Activated naive CD8-positive, alpha-beta T cell treated with anti-CD3 and anti-CD28 coated beads, Interleukin-2, amount 10 ng/mL, durations not matched to agents 7 days and 5 days (primary cell): ENCODE data around the gene INTS13. TPM values are rescaled to one million over a fixed set of nuclear protein-coding genes. Genes with fewer than 3 reads are reported as not detected.
"Not testable (repeated sequence)": the region's sequence is repeated elsewhere in the genome, so short reads cannot be mapped to it uniquely, and the experiment has no call there.

Source experiments
- ATAC-seq: fragments of 150-1000 bp; cut with Tn5 transposase; one replicate; pipeline ENCODE4 v1.10.0; 2021; ENCODE audit warnings: low read depth, moderate library complexity
- POLR2A ChIA-PET: fragments of 350-600 bp; sonication (Branson Sonifier 250); formaldehyde crosslinking; loops from one replicate; lab custom pipeline; 2021; ENCODE audit warnings: antibody characterized with exemption; lab: Charles Lee
- DNase-seq: peaks from one replicate; pipeline ENCODE4 v3.0.0; 2021
- H3K27ac Mint-ChIP-seq: one replicate; pipeline ENCODE4 v1.8.0; 2022; ENCODE audit warnings: mild to moderate bottlenecking, mixed read lengths
- H3K27me3 Mint-ChIP-seq: one replicate; pipeline ENCODE4 v1.8.0; 2022; ENCODE audit warnings: mild to moderate bottlenecking, moderate library complexity, mixed read lengths
- H3K36me3 Mint-ChIP-seq: one replicate; pipeline ENCODE4 v1.8.0; 2021; ENCODE audit warnings: mild to moderate bottlenecking, mixed read lengths
- H3K4me1 Mint-ChIP-seq: one replicate; pipeline ENCODE4 v1.8.0; 2021; ENCODE audit warnings: mixed read lengths
- H3K4me3 Mint-ChIP-seq: one replicate; pipeline ENCODE4 v1.8.0; 2022; ENCODE audit warnings: mild to moderate bottlenecking, moderate library complexity, mixed read lengths
- H3K9me3 Mint-ChIP-seq: one replicate; pipeline ENCODE4 v1.8.0; 2021; ENCODE audit warnings: mixed read lengths
- total RNA-seq, 2 experiments: library from RNA; stranded (reverse); gene quantifications; one replicate each; pipeline ENCODE4 v1.2.3, GENCODE V29; 2021

INTS13 gene, protein sequence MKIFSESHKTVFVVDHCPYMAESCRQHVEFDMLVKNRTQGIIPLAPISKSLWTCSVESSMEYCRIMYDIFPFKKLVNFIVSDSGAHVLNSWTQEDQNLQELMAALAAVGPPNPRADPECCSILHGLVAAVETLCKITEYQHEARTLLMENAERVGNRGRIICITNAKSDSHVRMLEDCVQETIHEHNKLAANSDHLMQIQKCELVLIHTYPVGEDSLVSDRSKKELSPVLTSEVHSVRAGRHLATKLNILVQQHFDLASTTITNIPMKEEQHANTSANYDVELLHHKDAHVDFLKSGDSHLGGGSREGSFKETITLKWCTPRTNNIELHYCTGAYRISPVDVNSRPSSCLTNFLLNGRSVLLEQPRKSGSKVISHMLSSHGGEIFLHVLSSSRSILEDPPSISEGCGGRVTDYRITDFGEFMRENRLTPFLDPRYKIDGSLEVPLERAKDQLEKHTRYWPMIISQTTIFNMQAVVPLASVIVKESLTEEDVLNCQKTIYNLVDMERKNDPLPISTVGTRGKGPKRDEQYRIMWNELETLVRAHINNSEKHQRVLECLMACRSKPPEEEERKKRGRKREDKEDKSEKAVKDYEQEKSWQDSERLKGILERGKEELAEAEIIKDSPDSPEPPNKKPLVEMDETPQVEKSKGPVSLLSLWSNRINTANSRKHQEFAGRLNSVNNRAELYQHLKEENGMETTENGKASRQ
- total RNA-seq: 10 to 100 TPM; 42.4 to 44.6 TPM

DNA sequence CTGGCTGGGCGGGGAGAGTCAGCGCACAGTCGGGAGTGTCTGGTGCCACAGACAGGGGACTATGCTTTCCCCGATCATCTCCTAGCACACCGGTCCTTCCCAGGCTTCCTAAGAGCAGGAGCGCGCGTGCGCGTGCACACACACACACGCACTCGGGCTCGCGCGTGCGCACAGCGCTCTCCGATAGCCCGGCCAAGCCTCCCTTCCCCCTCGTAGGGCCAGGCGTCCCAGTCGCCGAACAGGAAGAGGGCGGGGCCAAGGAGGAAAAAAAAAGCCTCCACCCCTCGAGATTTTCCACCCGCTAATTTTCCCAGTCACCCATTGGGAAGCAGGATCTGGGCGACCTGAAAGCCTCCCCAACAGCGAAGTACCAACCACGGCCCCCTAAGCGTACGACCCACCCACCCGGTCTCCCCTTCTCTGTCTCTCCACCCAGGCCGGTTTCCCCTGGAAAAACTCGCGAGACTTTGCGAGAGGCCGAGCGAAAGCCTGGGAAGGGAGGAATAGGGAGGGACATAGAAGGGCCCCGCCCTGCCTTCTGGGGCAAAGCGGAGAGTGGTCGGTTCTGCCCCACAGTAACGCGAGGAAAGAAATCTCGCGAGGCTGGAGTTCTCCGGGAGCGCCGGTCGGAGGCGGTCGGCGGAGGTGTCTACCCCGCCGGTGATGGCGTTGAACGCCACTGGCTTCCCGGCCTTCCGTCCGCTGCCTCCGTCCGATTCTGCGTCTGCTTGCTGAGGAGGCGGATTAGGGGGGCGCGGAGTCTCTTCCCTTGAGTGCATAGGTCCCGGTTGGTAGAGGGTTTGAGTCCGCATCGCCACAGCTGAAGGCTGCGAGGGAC lies at the start of gene INTS13, which contains the start of gene FGFR1OP2:
Gene INTS13, minus strand, starts transcription at position 119 of the 838 bp plus-strand sequence. CDS start 1,178 bp downstream, outside the sequence.
Gene FGFR1OP2, plus strand, starts transcription at position 608 of the 838 bp plus-strand sequence. CDS start 15,689 bp downstream, outside the sequence.
- Mint-ChIP-seq H3K9me3 (no peaks in the 10 kb centered on the region), H3K27ac (peak within 1 kb of the TSS; percentile 96), H3K4me1 (peaks cover 36% of the 10 kb centered on the region), H3K36me3 (peaks cover 29% of the 10 kb centered on the region), H3K4me3 (peak within 1 kb of the TSS; percentile 94), H3K27me3 (no peaks in the 10 kb centered on the region)
- ATAC-seq: peak; percentile 90
- peak; percentile 94 for DNase-seq
- POLR2A ChIA-PET: interaction anchor here (0.8 to 1.5 kb wide), 2 partner anchors 85 to 105 kb away, joined by 3 to 6 read pairs; partner anchors contain the start of gene ITPR2

DNA sequence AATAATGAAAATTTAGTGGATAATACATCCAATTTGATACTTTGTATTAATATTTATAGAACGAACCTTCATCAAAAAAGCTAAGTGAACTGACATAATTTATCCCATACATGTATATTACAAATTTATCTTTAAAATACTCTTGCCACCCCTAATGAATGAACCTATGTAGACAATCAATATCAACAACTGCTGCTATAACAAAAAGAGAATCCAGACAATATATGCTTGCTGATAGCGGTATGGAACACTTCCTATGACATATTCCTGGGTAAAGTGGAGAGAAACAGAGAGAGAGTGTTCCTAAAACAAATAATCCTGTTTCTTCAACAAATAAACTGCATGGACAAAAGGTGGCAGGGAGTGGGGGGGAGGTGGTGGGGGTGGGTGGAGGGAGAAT lies 45.1 kb upstream of the INTS13 start:
- Mint-ChIP-seq H3K4me3 (no peak overlapping the region), H3K36me3 (peaks cover 54% of the 10 kb centered on the region), H3K9me3 (no peaks in the 10 kb centered on the region), H3K27ac (no peak overlapping the region), H3K27me3 (no peaks in the 10 kb centered on the region), H3K4me1 (peaks cover 4% of the 10 kb centered on the region)
- ATAC-seq: no peak
- POLR2A ChIA-PET: no interaction called here
- no peak for DNase-seq

DNA sequence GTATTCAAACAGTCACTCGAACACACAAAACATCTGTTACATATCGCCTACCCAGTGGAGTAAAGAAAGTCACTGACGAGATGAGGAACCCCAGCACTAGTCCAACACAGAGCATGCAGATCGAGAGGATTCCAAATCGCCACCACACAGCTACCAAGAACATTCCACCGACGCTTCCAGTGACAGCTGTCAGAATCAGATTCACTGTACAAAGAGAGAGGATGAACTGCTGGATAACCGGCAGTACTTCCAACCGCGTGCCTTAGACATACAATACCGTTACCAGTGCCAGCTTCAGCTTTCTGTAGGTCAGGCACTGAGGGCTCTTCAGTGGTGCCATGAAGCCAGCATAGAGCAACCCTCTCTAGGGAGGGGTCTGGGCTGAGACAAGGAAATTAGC lies 42.0 kb upstream of the INTS13 start:
- no peaks in the 10 kb centered on the region for H3K9me3 Mint-ChIP-seq
- no peak for ATAC-seq
- peaks cover 6% of the 10 kb centered on the region for H3K4me1 Mint-ChIP-seq
- no peak overlapping the region for H3K27ac Mint-ChIP-seq
- H3K4me3 Mint-ChIP-seq: no peak overlapping the region
- DNase-seq: no peak
- H3K36me3 Mint-ChIP-seq: peaks cover 56% of the 10 kb centered on the region
- POLR2A ChIA-PET: no interaction called here
- no peaks in the 10 kb centered on the region for H3K27me3 Mint-ChIP-seq

DNA sequence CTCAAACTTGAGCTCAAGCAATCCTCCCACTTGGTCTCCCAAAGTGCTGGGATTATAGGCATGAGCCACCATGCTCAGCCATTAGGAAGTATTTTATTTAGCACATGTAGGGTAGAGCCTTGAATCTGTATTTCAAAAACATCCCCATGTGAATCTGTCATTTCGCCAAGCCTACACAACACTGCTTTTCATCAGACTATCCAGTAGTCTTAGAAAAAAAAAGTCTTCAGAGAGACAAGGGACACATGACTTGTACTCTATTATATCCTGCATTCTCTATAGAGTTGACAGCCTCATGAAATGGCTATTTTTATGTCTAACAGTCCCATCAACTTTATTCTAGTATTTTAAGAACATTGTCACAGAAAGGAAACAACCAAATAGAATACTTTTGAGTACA lies 41.0 kb upstream of the INTS13 start:
- Mint-ChIP-seq H3K4me1 (peaks cover 3% of the 10 kb centered on the region), H3K9me3 (no peaks in the 10 kb centered on the region), H3K36me3 (peaks cover 64% of the 10 kb centered on the region), H3K27ac (no peak overlapping the region), H3K27me3 (no peaks in the 10 kb centered on the region), H3K4me3 (no peak overlapping the region)
- POLR2A ChIA-PET: no interaction called here
- ATAC-seq: no peak
- DNase-seq: no peak

DNA sequence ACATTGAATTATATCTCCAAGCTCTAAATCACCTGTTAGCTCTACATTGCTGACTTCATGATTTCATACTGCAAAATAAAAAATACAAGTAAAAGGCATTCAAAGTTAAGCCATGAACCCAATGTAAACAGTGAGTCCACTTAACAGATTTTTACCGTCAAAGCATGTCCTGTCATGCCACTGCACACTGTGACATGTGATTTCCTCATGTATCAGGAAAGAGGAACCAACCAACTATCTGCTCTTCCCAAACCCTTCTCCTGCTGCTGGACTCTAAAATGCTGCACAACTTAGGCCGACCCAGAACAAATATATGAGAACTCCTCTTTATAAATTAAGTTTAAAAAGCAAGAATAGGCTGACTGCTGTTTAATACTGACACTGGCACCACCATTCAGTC lies 38.9 kb upstream of the INTS13 start:
- ATAC-seq (no peak), DNase-seq (no peak)
- no peak overlapping the region for H3K27ac Mint-ChIP-seq
- POLR2A ChIA-PET: interaction anchor here (0.6 kb wide), 1 partner anchor 26 kb away, joined by 3 read pairs; no protein-coding TSS in a partner anchor
- H3K9me3 Mint-ChIP-seq: no peaks in the 10 kb centered on the region
- no peak overlapping the region for H3K4me3 Mint-ChIP-seq
- no peaks in the 10 kb centered on the region for H3K27me3 Mint-ChIP-seq
- H3K4me1 Mint-ChIP-seq: peaks cover 5% of the 10 kb centered on the region
- peaks cover 51% of the 10 kb centered on the region for H3K36me3 Mint-ChIP-seq

DNA sequence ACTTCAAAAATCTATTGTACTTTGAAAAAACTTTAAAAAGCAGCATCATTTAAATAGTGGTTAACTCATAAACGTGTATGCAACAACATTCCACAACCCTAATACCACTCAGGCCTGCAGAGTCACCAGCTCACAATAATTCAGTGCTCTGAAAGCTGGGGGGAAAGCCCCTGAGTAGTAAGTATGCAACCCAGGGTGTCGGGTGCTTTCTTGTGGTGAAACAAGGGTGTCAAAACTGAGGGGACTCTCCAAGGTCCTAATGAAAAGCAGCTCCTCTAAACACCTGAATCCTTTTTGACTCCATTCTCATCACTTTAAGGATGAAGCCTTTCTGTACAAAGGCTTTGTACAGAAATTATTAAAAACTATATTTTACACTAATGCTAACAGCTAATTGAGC lies 34.2 kb upstream of the INTS13 start:
- H3K27me3 Mint-ChIP-seq: no peaks in the 10 kb centered on the region
- H3K4me1 Mint-ChIP-seq: peaks cover 5% of the 10 kb centered on the region
- H3K4me3 Mint-ChIP-seq: no peak overlapping the region
- peaks cover 47% of the 10 kb centered on the region for H3K36me3 Mint-ChIP-seq
- ATAC-seq (peak; percentile 96), DNase-seq (no peak)
- no peak overlapping the region for H3K27ac Mint-ChIP-seq
- POLR2A ChIA-PET: interaction anchor here (1.1 kb wide), 2 partner anchors 39 to 50 kb away, joined by 3 to 5 read pairs; partner anchors contain the start of gene MED21
- no peaks in the 10 kb centered on the region for H3K9me3 Mint-ChIP-seq

DNA sequence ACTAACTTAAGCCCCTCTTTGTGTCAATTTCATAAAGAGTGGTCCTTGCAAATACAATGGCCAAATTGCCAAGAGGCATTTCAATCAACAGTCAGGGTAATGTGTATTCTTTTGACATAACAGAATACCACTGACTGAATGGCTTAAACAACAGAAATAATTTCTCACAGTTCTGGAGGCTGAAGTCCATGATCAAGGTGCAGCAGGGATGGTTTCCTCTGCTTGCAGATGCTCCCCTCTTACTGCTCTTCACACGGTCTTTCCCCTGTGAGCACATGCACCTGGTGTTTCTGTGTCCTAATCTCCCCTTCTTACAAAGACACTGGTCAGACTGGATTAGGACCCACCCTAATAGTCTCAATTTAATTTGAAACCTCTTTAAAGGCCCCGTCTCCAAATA lies 32.4 kb upstream of the INTS13 start:
- no peak overlapping the region for H3K4me3 Mint-ChIP-seq
- no peak for ATAC-seq
- peaks cover 34% of the 10 kb centered on the region for H3K36me3 Mint-ChIP-seq
- H3K9me3 Mint-ChIP-seq: no peaks in the 10 kb centered on the region
- POLR2A ChIA-PET: no interaction called here
- peaks cover 2% of the 10 kb centered on the region for H3K4me1 Mint-ChIP-seq
- H3K27me3 Mint-ChIP-seq: no peaks in the 10 kb centered on the region
- no peak for DNase-seq
- no peak overlapping the region for H3K27ac Mint-ChIP-seq

DNA sequence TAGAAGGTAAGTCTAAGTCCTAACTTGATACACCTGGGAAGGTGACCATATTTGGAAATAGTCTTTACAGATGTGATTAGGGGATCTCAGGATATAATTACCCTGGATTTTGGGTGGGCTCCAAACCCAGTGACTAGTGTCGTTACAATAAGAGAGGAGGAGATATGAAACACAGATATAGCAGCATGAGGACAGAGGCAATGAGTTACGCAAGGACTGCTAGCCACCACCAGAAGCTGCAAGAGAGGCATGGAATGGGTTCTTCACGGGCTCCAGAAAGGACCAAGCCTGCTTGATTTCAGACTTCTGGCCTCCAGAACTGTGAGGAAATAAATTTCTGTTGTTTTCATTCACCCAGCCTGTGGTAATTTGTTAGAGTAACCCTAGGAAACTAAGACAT lies 29.1 kb upstream of the INTS13 start:
- Mint-ChIP-seq H3K27ac (no peak overlapping the region), H3K27me3 (no peaks in the 10 kb centered on the region), H3K4me3 (no peak overlapping the region), H3K4me1 (peaks cover 1% of the 10 kb centered on the region), H3K9me3 (no peaks in the 10 kb centered on the region), H3K36me3 (peaks cover 35% of the 10 kb centered on the region)
- POLR2A ChIA-PET: no interaction called here
- ATAC-seq (no peak), DNase-seq (no peak)

DNA sequence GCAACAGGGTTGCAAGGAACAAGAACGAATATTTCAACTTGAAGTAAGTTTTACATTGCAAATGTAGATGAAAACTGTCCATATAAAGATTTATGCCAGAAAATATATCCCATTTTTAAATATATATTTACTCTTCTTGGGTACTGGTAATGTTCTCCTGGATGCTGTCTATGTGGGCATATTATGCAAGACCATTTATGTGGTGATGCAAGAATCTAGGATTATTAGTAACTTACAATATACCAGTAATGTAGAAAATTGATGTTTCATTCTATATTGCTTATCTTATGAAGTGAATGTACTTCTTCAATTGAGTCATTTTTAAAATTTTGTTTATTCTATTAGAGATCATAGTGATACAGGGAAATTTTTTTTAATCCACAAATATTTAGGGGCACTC lies 25.6 kb upstream of the INTS13 start:
- peaks cover 1% of the 10 kb centered on the region for H3K4me1 Mint-ChIP-seq
- POLR2A ChIA-PET: interaction anchor here (1.2 kb wide), 1 partner anchor 131 kb away, joined by 3 read pairs; the partner anchor contains the start of gene ITPR2
- no peak overlapping the region for H3K4me3 Mint-ChIP-seq
- no peaks in the 10 kb centered on the region for H3K9me3 Mint-ChIP-seq
- no peak for ATAC-seq
- DNase-seq: no peak
- H3K27ac Mint-ChIP-seq: no peak overlapping the region
- no peaks in the 10 kb centered on the region for H3K27me3 Mint-ChIP-seq
- peaks cover 33% of the 10 kb centered on the region for H3K36me3 Mint-ChIP-seq

DNA sequence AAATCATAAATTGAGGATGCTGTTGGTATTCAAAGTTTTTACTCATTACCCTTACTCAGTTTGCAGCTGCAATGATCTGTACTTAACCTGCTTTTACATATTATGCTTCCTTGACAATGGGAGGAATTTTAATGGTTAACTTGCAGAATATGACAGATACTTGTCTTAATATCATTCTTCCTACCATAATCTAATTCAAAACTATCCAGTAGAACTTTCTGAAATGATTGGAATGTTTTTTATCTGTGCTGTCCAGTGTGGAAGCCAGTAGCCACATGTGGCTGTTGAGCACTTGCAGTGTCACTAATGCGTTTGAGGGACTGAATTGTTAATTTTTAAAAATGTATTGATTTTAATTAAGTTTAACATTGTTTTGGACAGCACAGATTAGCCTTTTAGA lies 24.0 kb upstream of the INTS13 start:
- Mint-ChIP-seq H3K4me3 (no peak overlapping the region), H3K36me3 (peaks cover 34% of the 10 kb centered on the region), H3K27ac (no peak overlapping the region), H3K27me3 (no peaks in the 10 kb centered on the region), H3K4me1 (peaks cover 1% of the 10 kb centered on the region), H3K9me3 (no peaks in the 10 kb centered on the region)
- POLR2A ChIA-PET: no interaction called here
- ATAC-seq (no peak), DNase-seq (no peak)

DNA sequence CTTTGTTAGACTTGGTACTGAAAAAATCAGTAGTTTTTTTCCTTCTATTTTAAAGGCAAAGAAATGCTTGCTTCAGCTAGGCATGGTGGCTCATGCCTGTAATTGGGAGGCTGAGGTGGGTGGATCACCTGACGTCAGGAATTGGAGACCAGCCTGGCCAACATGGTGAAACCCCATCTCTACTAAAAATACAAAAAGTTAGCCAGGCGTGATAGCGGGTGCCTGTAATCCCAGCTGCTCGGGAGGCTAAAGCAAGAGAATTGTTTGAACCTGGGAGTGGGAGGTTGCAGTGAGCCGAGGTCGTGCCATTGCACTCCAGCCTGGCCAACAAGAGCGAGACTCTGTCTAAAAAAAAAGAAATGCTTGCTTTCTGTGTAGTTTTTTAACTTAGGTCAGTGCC lies 23.6 kb upstream of the INTS13 start:
- POLR2A ChIA-PET, DNase-seq, H3K27me3 Mint-ChIP-seq, H3K9me3 Mint-ChIP-seq, ATAC-seq, H3K4me1 Mint-ChIP-seq, H3K27ac Mint-ChIP-seq, H3K4me3 Mint-ChIP-seq: not testable (repeated sequence)
- H3K36me3 Mint-ChIP-seq: peaks cover 36% of the 10 kb centered on the region

DNA sequence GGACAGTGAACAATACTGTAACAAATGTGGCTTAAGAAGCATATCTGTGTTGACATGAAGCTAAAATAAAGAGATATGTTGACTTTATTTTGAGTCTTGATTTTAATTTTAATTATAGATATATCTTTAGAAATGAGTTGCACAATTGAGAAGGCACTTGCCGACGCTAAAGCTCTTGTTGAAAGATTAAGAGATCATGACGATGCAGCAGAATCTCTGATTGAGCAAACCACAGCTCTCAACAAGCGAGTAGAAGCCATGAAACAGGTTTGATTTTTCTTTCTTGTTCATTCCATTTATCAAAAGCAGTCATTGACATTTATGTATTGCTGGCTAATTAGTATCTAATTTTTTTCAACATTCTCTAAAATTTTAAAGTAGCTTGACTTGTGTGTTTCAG lies 16.2 kb upstream of the INTS13 start:
- H3K36me3 Mint-ChIP-seq: peaks cover 32% of the 10 kb centered on the region
- H3K9me3 Mint-ChIP-seq: no peaks in the 10 kb centered on the region
- POLR2A ChIA-PET: no interaction called here
- DNase-seq (no peak), ATAC-seq (no peak)
- no peaks in the 10 kb centered on the region for H3K27me3 Mint-ChIP-seq
- H3K27ac Mint-ChIP-seq: no peak overlapping the region
- H3K4me3 Mint-ChIP-seq: no peak overlapping the region
- H3K4me1 Mint-ChIP-seq: peaks cover 22% of the 10 kb centered on the region

DNA sequence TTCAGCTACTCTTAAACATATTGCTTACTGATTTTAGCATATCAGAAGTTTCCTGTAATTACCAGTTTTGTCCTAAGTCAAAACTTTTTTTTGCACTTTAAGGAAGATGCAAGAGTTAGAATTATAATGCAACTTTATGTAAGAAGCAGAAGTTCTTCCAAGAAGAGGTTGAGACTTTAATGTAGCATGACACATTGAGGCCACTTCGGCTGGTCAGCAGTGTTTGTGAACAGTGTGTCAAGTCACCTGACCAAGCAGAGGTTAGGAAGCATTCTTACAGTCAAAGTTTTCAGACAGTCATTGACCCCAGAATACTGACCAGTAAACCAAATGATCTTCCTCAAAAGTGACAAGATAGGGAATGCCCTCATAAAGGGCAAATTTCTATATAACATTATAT lies 15.7 kb upstream of the INTS13 start:
- DNase-seq (no peak), ATAC-seq (no peak)
- peaks cover under 1% of the 10 kb centered on the region for H3K9me3 Mint-ChIP-seq
- no peak overlapping the region for H3K4me3 Mint-ChIP-seq
- peaks cover 37% of the 10 kb centered on the region for H3K36me3 Mint-ChIP-seq
- H3K4me1 Mint-ChIP-seq: peaks cover 22% of the 10 kb centered on the region
- POLR2A ChIA-PET: no interaction called here
- H3K27ac Mint-ChIP-seq: no peak overlapping the region
- no peaks in the 10 kb centered on the region for H3K27me3 Mint-ChIP-seq
